HepG2 (cell line): ENCODE results near the gene IFI30. TPM values are rescaled to one million over a fixed set of nuclear protein-coding genes. Genes with fewer than 3 reads are reported as not detected.

Experiments used
- CCAR2 ChIP-seq: fragments of 200-400 bp; formaldehyde crosslinking; optimal IDR thresholded peaks from 2 replicates; pipeline ENCODE3; 2018; ENCODE audit warnings: low read depth, mild to moderate bottlenecking, low read length, moderate library complexity
- CREB1 ChIP-seq, 2 experiments: fragments of 450-650 bp in 1 of 2; IDR thresholded peaks; 2 replicates each; pipeline ENCODE4 v1.6.1; 2016 to 2017; ENCODE audit warnings: control low read depth in 1 of 2, mild to moderate bottlenecking in 1 of 2, missing compliant biosample characterization in 1 of 2, missing genetic modification characterization in 1 of 2
- HDAC1 ChIP-seq: sonication (generic); formaldehyde crosslinking; IDR thresholded peaks from 2 replicates; pipeline ENCODE4 v1.5.1; 2020; ENCODE audit warnings: mild to moderate bottlenecking, missing genetic modification reagents
- ISL2 ChIP-seq: sonication (generic); formaldehyde crosslinking; IDR thresholded peaks from 2 replicates; pipeline ENCODE4 v1.5.0; 2020; ENCODE audit warnings: missing genetic modification reagents
- MEIS2 ChIP-seq: sonication (generic); formaldehyde crosslinking; IDR thresholded peaks from 2 replicates; pipeline ENCODE4 v1.9.0; 2021; ENCODE audit warnings: mild to moderate bottlenecking, missing genetic modification reagents
- NFYC ChIP-seq: IDR thresholded peaks from 2 replicates; pipeline ENCODE4 v1.6.1; 2016; ENCODE audit warnings: missing genetic modification reagents, missing compliant biosample characterization
- NKX3-1 ChIP-seq: sonication (generic); formaldehyde crosslinking; IDR thresholded peaks from 2 replicates; pipeline ENCODE4 v1.5.0; 2020; ENCODE audit warnings: missing genetic modification reagents
- TBX2 ChIP-seq: sonication (generic); formaldehyde crosslinking; IDR thresholded peaks from 2 replicates; pipeline ENCODE4 v1.5.0; 2020; ENCODE audit warnings: missing genetic modification reagents, mild to moderate bottlenecking, borderline replicate concordance
- ZNF160 ChIP-seq: sonication (generic); formaldehyde crosslinking; IDR thresholded peaks from 2 replicates; pipeline ENCODE4 v1.8.0; 2022; ENCODE audit warnings: mild to moderate bottlenecking, inconsistent platforms, missing genetic modification reagents
- ZNF333 ChIP-seq: sonication (generic); formaldehyde crosslinking; IDR thresholded peaks from 2 replicates; pipeline ENCODE4 v1.4.0; 2020; ENCODE audit warnings: mild to moderate bottlenecking, missing genetic modification reagents, borderline replicate concordance
- ZNF501 ChIP-seq: sonication (generic); formaldehyde crosslinking; IDR thresholded peaks from 2 replicates; pipeline ENCODE4 v1.5.1; 2020; ENCODE audit warnings: mild to moderate bottlenecking, moderate library complexity, missing genetic modification reagents
- ZNF775 ChIP-seq: sonication (generic); formaldehyde crosslinking; IDR thresholded peaks from 2 replicates; pipeline ENCODE4 v1.4.0; 2020; ENCODE audit warnings: missing genetic modification reagents, mild to moderate bottlenecking, moderate library complexity, borderline replicate concordance
- ZNF792 ChIP-seq: IDR thresholded peaks from 2 replicates; pipeline ENCODE4 v1.6.1; 2016
- polyA plus RNA-seq, 8 experiments: library from polyadenylated mRNA; depleted of rRNA in 3 of 8; stranded (reverse) in 7 of 8; unstranded in 1 of 8; fragments of >200 nt; fragmentation: Illumina TruSeq in 4 of 8; extraction: Trizol in 4 of 8; gene quantifications; 2 replicates each; pipeline versions ENCODE4 v1.2.1 to v1.2.3, GENCODE V29; 2011 to 2016; ENCODE audit warnings: low read depth in 4 of 8, missing spikeins in 1 of 8, mixed read lengths in 1 of 8; ENCODE audit not compliant: insufficient read depth in 1 of 8
- total RNA-seq, 5 experiments: library from RNA; depleted of rRNA; stranded (reverse); fragments of >200 nt; fragmentation: Illumina TruSeq; extraction: Trizol; gene quantifications; 2 replicates each; pipeline ENCODE4 v1.2.3, GENCODE V29; 2016; ENCODE audit warnings: low read depth in 1 of 5
- TF ChIP-seq, protein P1 (sequence below): sonication (generic); formaldehyde crosslinking; conservative IDR thresholded peaks from 2 replicates; pipeline ENCODE4 v1.4.0; 2020; ENCODE audit warnings: missing genetic modification reagents
- TF ChIP-seq, protein P2 (sequence below): sonication (generic); formaldehyde crosslinking; IDR thresholded peaks from 2 replicates; pipeline ENCODE4 v1.5.0; 2020; ENCODE audit warnings: mild to moderate bottlenecking, missing genetic modification reagents, borderline replicate concordance
- TF ChIP-seq, protein P3 (sequence below): sonication (generic); formaldehyde crosslinking; IDR thresholded peaks from 2 replicates; pipeline ENCODE4 v1.4.0; 2020; ENCODE audit warnings: mild to moderate bottlenecking, missing genetic modification reagents
- TF ChIP-seq, protein P4 (sequence below): sonication (generic); formaldehyde crosslinking; conservative IDR thresholded peaks from 2 replicates; pipeline ENCODE4 v1.8.0; 2022; ENCODE audit warnings: low read depth, missing genetic modification reagents
- TF ChIP-seq, protein P5 (sequence below): sonication (generic); formaldehyde crosslinking; IDR thresholded peaks from 2 replicates; pipeline ENCODE4 v1.4.0; 2020; ENCODE audit warnings: missing genetic modification reagents, borderline replicate concordance
- TF ChIP-seq, protein P6 (sequence below): sonication (generic); formaldehyde crosslinking; IDR thresholded peaks from 2 replicates; pipeline ENCODE4 v1.5.0; 2020; ENCODE audit warnings: missing genetic modification reagents

IFI30 gene
- total and polyA plus RNA-seq, 2 of the 13 experiments (the other 11 are each of a cell fraction or from before 2014, with no cell fraction given): 25.0 to 79.4 TPM

DNA sequence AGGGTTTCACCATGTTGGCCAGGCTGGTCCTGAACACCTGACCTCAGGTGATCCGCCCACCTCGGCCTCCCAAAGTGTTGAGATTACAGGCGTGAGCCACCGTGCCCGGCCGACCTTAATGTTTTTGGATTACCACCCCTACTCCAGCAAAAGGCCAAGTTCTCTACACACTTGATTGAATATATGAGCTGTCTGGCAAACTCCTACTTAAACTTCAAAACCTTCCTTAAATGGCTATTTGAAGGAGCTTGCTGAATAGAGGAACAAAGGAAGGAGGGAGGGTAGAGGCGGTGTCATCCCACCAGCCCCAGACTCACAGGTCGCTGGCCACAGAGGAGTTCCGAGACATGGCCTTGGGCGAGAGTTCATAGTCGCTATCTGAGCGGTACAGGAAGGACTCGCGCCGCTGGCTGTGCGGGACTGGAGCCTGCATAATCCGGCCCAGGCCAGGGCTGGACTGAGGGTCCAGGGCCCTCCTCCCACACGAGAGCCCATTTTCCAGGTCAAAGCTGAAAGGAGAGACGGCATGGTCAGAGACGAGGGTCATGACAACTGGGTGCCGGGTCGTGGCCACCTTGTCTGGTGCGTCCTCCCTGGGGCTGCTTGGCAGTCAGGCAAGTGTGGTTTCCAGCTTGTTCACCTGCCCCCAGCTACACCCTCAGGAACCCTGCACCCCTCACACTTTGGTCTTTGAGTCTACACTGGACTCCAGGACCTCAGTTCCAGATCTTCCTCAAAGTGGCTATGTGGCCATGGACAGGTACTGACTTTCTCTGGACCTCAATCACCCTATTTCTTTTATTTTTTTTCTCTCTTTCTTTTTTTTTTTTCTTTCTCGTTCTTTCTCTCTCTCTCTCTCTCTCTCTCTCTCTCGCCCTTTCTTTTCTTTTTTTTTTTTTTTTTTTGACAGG is 48.5 kb downstream of the IFI30 start (continued):
- TF ChIP-seq, protein P1, sequence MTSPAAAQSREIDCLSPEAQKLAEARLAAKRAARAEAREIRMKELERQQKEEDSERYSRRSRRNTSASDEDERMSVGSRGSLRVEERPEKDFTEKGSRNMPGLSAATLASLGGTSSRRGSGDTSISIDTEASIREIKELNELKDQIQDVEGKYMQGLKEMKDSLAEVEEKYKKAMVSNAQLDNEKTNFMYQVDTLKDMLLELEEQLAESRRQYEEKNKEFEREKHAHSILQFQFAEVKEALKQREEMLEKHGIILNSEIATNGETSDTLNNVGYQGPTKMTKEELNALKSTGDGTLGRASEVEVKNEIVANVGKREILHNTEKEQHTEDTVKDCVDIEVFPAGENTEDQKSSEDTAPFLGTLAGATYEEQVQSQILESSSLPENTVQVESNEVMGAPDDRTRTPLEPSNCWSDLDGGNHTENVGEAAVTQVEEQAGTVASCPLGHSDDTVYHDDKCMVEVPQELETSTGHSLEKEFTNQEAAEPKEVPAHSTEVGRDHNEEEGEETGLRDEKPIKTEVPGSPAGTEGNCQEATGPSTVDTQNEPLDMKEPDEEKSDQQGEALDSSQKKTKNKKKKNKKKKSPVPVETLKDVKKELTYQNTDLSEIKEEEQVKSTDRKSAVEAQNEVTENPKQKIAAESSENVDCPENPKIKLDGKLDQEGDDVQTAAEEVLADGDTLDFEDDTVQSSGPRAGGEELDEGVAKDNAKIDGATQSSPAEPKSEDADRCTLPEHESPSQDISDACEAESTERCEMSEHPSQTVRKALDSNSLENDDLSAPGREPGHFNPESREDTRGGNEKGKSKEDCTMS (CRISPR knock-in tag): no peak
- TF ChIP-seq ZNF775 (CRISPR knock-in tag) (no peak), HDAC1 (CRISPR knock-in tag) (no peak), ZNF333 (CRISPR knock-in tag) (no peak), TBX2 (CRISPR knock-in tag) (peak; percentile 43; the same call in 1 of the 2 replicates), MEIS2 (0 out of 2 replicates have a peak, but pooled peaks have one; percentile 57), NKX3-1 (no peak), ZNF160 (CRISPR knock-in tag) (no peak), ISL2 (CRISPR knock-in tag) (no peak), ZNF501 (0 out of 2 replicates have a peak, but pooled peaks have one; percentile 18), CCAR2 (no peak), CREB1 (IDR thresholded peaks at IDR 0.05) (no peak), CREB1 (CRISPR knock-in tag; IDR thresholded peaks at IDR 0.05) (no peak), NFYC (no peak), ZNF792 (CRISPR knock-in tag) (peak; percentile 48; the same call in 1 of the 2 replicates)
- TF ChIP-seq, protein P2, sequence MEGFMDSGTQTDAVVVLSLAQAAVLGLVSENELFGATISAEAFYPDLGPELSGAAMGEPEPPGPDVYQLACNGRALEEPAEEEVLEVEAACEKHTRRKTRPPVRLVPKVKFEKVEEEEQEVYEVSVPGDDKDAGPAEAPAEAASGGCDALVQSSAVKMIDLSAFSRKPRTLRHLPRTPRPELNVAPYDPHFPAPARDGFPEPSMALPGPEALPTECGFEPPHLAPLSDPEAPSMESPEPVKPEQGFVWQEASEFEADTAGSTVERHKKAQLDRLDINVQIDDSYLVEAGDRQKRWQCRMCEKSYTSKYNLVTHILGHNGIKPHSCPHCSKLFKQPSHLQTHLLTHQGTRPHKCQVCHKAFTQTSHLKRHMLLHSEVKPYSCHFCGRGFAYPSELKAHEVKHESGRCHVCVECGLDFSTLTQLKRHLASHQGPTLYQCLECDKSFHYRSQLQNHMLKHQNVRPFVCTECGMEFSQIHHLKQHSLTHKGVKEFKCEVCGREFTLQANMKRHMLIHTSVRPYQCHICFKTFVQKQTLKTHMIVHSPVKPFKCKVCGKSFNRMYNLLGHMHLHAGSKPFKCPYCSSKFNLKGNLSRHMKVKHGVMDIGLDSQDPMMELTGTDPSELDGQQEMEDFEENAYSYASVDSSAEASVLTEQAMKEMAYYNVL (CRISPR knock-in tag): no peak
- TF ChIP-seq, protein P3, sequence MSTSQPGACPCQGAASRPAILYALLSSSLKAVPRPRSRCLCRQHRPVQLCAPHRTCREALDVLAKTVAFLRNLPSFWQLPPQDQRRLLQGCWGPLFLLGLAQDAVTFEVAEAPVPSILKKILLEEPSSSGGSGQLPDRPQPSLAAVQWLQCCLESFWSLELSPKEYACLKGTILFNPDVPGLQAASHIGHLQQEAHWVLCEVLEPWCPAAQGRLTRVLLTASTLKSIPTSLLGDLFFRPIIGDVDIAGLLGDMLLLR: no peak
- TF ChIP-seq, protein P4, sequence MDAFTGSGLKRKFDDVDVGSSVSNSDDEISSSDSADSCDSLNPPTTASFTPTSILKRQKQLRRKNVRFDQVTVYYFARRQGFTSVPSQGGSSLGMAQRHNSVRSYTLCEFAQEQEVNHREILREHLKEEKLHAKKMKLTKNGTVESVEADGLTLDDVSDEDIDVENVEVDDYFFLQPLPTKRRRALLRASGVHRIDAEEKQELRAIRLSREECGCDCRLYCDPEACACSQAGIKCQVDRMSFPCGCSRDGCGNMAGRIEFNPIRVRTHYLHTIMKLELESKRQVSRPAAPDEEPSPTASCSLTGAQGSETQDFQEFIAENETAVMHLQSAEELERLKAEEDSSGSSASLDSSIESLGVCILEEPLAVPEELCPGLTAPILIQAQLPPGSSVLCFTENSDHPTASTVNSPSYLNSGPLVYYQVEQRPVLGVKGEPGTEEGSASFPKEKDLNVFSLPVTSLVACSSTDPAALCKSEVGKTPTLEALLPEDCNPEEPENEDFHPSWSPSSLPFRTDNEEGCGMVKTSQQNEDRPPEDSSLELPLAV (CRISPR knock-in tag): no peak
- TF ChIP-seq, protein P5, sequence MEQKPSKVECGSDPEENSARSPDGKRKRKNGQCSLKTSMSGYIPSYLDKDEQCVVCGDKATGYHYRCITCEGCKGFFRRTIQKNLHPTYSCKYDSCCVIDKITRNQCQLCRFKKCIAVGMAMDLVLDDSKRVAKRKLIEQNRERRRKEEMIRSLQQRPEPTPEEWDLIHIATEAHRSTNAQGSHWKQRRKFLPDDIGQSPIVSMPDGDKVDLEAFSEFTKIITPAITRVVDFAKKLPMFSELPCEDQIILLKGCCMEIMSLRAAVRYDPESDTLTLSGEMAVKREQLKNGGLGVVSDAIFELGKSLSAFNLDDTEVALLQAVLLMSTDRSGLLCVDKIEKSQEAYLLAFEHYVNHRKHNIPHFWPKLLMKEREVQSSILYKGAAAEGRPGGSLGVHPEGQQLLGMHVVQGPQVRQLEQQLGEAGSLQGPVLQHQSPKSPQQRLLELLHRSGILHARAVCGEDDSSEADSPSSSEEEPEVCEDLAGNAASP (CRISPR knock-in tag): no peak
- TF ChIP-seq, protein P6, sequence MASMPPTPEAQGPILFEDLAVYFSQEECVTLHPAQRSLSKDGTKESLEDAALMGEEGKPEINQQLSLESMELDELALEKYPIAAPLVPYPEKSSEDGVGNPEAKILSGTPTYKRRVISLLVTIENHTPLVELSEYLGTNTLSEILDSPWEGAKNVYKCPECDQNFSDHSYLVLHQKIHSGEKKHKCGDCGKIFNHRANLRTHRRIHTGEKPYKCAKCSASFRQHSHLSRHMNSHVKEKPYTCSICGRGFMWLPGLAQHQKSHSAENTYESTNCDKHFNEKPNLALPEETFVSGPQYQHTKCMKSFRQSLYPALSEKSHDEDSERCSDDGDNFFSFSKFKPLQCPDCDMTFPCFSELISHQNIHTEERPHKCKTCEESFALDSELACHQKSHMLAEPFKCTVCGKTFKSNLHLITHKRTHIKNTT (CRISPR knock-in tag): no peak
